HepG2 (cell line): Measurements from ENCODE around the gene CBX2. TPM values are rescaled to one million over a fixed set of nuclear protein-coding genes. Genes with fewer than 3 reads are reported as not detected.

Source experiments
- ASH2L ChIP-seq: fragments of 300-600, 200-600 bp; sonication (generic); IDR thresholded peaks from 2 replicates; pipeline ENCODE4 v1.7.0; 2017; ENCODE audit warnings: low read depth, mild to moderate bottlenecking, moderate library complexity, mixed read lengths, low read length; ENCODE audit not compliant: insufficient read length
- CBX1 ChIP-seq: IDR thresholded peaks from one replicate; pipeline ENCODE4 v1.6.1; 2016; ENCODE audit warnings: antibody characterized with exemption, low read depth
- FOXK2 ChIP-seq: fragments of 450-650 bp; IDR thresholded peaks from 2 replicates; pipeline ENCODE4 v1.6.1; 2016
- FOXP1 ChIP-seq, 2 experiments: fragments of 450-650 bp in 1 of 2; IDR thresholded peaks; 2 replicates each; pipeline ENCODE4 v1.6.1; 2017 to 2018; ENCODE audit warnings: antibody characterized with exemption in 1 of 2
- GATA4 ChIP-seq: sonication (generic); IDR thresholded peaks from 2 replicates; pipeline ENCODE4 v1.6.1; 2016; ENCODE audit warnings: antibody characterized with exemption, low read depth, borderline replicate concordance
- HES4 ChIP-seq: sonication (generic); formaldehyde crosslinking; IDR thresholded peaks from 2 replicates; pipeline ENCODE4 v1.9.0; 2021; ENCODE audit warnings: mild to moderate bottlenecking, missing genetic modification reagents, borderline replicate concordance
- JUND ChIP-seq: sonication (generic); formaldehyde crosslinking; IDR thresholded peaks from 2 replicates; pipeline ENCODE4 v1.8.0; 2022; ENCODE audit warnings: mild to moderate bottlenecking, missing genetic modification reagents
- KAT8 ChIP-seq: IDR thresholded peaks from 2 replicates; pipeline ENCODE4 v1.6.1; 2016; ENCODE audit warnings: missing genetic modification reagents, missing compliant biosample characterization
- KDM5A ChIP-seq: fragments of 200-600 bp; sonication (generic); IDR thresholded peaks from 2 replicates; pipeline ENCODE4 v1.7.0; 2018; ENCODE audit warnings: antibody characterized with exemption, mild to moderate bottlenecking, low read length, borderline replicate concordance
- KLF12 ChIP-seq: sonication (generic); formaldehyde crosslinking; IDR thresholded peaks from 2 replicates; pipeline ENCODE4 v1.4.0; 2020; ENCODE audit warnings: missing genetic modification reagents, borderline replicate concordance
- MLXIP ChIP-seq: sonication (generic); formaldehyde crosslinking; IDR thresholded peaks from 2 replicates; pipeline ENCODE4 v1.9.0; 2021; ENCODE audit warnings: missing genetic modification reagents, borderline replicate concordance
- NONO ChIP-seq, 2 experiments: fragments of 450-650 bp in 1 of 2; sonication (generic) in 1 of 2; formaldehyde crosslinking in 1 of 2; IDR thresholded peaks in 1 of 2; conservative IDR thresholded peaks in 1 of 2; 2 replicates each; pipeline versions ENCODE4 v1.6.1 to v1.8.0; 2017 to 2022; ENCODE audit warnings: mild to moderate bottlenecking in 1 of 2, missing genetic modification reagents in 1 of 2, moderate library complexity in 1 of 2
- NPAS2 ChIP-seq: sonication (generic); formaldehyde crosslinking; IDR thresholded peaks from 2 replicates; pipeline ENCODE4 v1.8.0; 2022; ENCODE audit warnings: mild to moderate bottlenecking, missing genetic modification reagents, borderline replicate concordance
- NR2C2 ChIP-seq: sonication (generic); formaldehyde crosslinking; IDR thresholded peaks from 2 replicates; pipeline ENCODE4 v1.4.0; 2020; ENCODE audit warnings: missing genetic modification reagents, mild to moderate bottlenecking, moderate library complexity, borderline replicate concordance
- SKI ChIP-seq: fragments of 450-650 bp; IDR thresholded peaks from one replicate; pipeline ENCODE4 v1.6.1; 2018; ENCODE audit warnings: mild to moderate bottlenecking; ENCODE audit not compliant: partially characterized antibody
- TEAD3 ChIP-seq: optimal IDR thresholded peaks from 2 replicates; pipeline ENCODE3; 2016; ENCODE audit warnings: borderline replicate concordance
- TMF1 ChIP-seq: sonication (generic); formaldehyde crosslinking; IDR thresholded peaks from 2 replicates; pipeline ENCODE4 v1.8.1; 2022; ENCODE audit warnings: low read depth, missing genetic modification reagents
- ZBTB1 ChIP-seq: sonication (generic); formaldehyde crosslinking; IDR thresholded peaks from 2 replicates; pipeline ENCODE4 v1.4.0; 2020; ENCODE audit warnings: missing genetic modification reagents, borderline replicate concordance
- ZBTB8A ChIP-seq: sonication (generic); formaldehyde crosslinking; IDR thresholded peaks from 2 replicates; pipeline ENCODE4 v1.4.0; 2020; ENCODE audit warnings: mild to moderate bottlenecking, low read depth, missing genetic modification reagents, borderline replicate concordance
- ZKSCAN1 ChIP-seq: fragments of 150-350 bp; IDR thresholded peaks from 2 replicates; pipeline ENCODE4 v1.6.1; 2014; ENCODE audit warnings: low read length
- ZMYM4 ChIP-seq: sonication (generic); formaldehyde crosslinking; IDR thresholded peaks from 2 replicates; pipeline ENCODE4 v1.8.1; 2023; ENCODE audit warnings: mild to moderate bottlenecking, missing genetic modification reagents
- ZNF333 ChIP-seq: sonication (generic); formaldehyde crosslinking; IDR thresholded peaks from 2 replicates; pipeline ENCODE4 v1.4.0; 2020; ENCODE audit warnings: mild to moderate bottlenecking, missing genetic modification reagents, borderline replicate concordance
- ZNF430 ChIP-seq: sonication (generic); formaldehyde crosslinking; IDR thresholded peaks from 2 replicates; pipeline ENCODE4 v1.9.0; 2021; ENCODE audit warnings: mild to moderate bottlenecking, missing genetic modification reagents
- ZNF546 ChIP-seq: sonication (generic); formaldehyde crosslinking; conservative IDR thresholded peaks from 2 replicates; pipeline ENCODE4 v1.8.1; 2023; ENCODE audit warnings: mild to moderate bottlenecking, missing genetic modification reagents
- ZNF740 ChIP-seq: sonication (generic); formaldehyde crosslinking; IDR thresholded peaks from 2 replicates; pipeline ENCODE4 v1.4.0; 2020; ENCODE audit warnings: missing genetic modification reagents
- polyA plus RNA-seq, 8 experiments: library from polyadenylated mRNA; depleted of rRNA in 3 of 8; stranded (reverse) in 7 of 8; unstranded in 1 of 8; fragments of >200 nt; fragmentation: Illumina TruSeq in 4 of 8; extraction: Trizol in 4 of 8; gene quantifications; 2 replicates each; pipeline versions ENCODE4 v1.2.1 to v1.2.3, GENCODE V29; 2011 to 2016; ENCODE audit warnings: low read depth in 4 of 8, missing spikeins in 1 of 8, mixed read lengths in 1 of 8; ENCODE audit not compliant: insufficient read depth in 1 of 8
- total RNA-seq, 5 experiments: library from RNA; depleted of rRNA; stranded (reverse); fragments of >200 nt; fragmentation: Illumina TruSeq; extraction: Trizol; gene quantifications; 2 replicates each; pipeline ENCODE4 v1.2.3, GENCODE V29; 2016; ENCODE audit warnings: low read depth in 1 of 5
- TF ChIP-seq, protein P1 (sequence below): sonication (generic); formaldehyde crosslinking; IDR thresholded peaks from 2 replicates; pipeline ENCODE4 v1.5.1; 2020; ENCODE audit warnings: missing genetic modification reagents, mild to moderate bottlenecking, borderline replicate concordance

Gene CBX2
- total and polyA plus RNA-seq, 2 of the 13 experiments (the other 11 are each of a cell fraction or from before 2014, with no cell fraction given): 14.5 to 31.1 TPM

DNA sequence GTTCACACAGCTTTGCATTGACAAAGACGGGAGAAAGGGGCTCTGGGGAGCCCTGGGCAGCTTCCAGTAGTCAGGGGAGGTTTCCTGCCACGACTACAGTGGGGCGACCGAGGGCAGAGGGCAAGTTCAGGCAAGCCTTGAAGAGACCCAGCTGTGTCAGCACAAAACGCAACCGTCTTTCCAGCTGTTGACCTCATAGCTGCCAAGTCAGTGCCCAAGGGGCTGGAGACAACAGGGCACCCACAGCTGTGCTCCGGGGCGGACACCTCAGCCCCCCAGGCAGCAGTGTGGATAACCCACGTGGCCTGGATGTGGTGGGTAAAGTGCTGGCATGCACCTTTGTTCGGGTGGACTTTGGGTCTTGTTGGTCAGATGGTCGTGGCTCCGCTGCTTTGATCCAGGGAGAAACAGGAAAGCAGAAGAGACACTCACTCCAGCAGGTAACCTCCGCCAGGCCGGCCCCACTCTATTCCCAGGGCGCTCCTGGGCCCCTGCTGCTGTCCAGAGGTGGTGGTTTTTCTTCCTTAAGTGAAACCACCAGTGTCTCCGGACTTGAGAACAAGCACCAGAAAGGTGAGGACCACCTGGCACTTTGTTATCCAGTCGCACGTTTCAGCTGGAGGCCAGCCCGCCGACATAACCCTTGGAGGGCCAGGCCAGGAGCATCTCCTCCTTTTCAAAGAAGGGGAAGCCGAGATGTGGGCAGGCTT is 17.6 kb upstream of the CBX2 start (continued):
- TF ChIP-seq KDM5A (no peak), KAT8 (CRISPR knock-in tag) (peak; percentile 59; the same call in 1 of the 2 replicates), ZNF546 (CRISPR knock-in tag) (peak; percentile 95; the same call in 1 of the 2 replicates), SKI (peak; percentile 58), NPAS2 (CRISPR knock-in tag) (no peak), ZKSCAN1 (no peak), TEAD3 (peak; percentile 97), GATA4 (no peak), ZNF333 (CRISPR knock-in tag) (peak; percentile 97), MLXIP (CRISPR knock-in tag) (0 out of 2 replicates have a peak, but pooled peaks have one; percentile 61), NONO (IDR thresholded peaks at IDR 0.05) (no peak), NONO (CRISPR knock-in tag; conservative IDR thresholded peaks at IDR 0.05) (peak; percentile 82), TMF1 (no peak; the same call in 1 of the 2 replicates), ZNF740 (peak; percentile 52; the same call in 1 of the 2 replicates), FOXK2 (0 out of 2 replicates have a peak, but pooled peaks have one; percentile 13), ASH2L (peak; percentile 91), ZNF430 (CRISPR knock-in tag) (peak; percentile 99), ZMYM4 (CRISPR knock-in tag) (peak; percentile 76), HES4 (CRISPR knock-in tag) (peak; percentile 99), FOXP1 (IDR thresholded peaks at IDR 0.05) (no peak), FOXP1 (CRISPR knock-in tag; IDR thresholded peaks at IDR 0.05) (peak; percentile 57; the same call in 1 of the 2 replicates), KLF12 (0 out of 2 replicates have a peak, but pooled peaks have one; percentile 56), CBX1 (peak; percentile 78), JUND (CRISPR knock-in tag) (peak; percentile 74), ZBTB1 (no peak), ZBTB8A (peak; percentile 85; the same call in 1 of the 2 replicates), NR2C2 (CRISPR knock-in tag) (peak; percentile 70)
- TF ChIP-seq, protein P1, sequence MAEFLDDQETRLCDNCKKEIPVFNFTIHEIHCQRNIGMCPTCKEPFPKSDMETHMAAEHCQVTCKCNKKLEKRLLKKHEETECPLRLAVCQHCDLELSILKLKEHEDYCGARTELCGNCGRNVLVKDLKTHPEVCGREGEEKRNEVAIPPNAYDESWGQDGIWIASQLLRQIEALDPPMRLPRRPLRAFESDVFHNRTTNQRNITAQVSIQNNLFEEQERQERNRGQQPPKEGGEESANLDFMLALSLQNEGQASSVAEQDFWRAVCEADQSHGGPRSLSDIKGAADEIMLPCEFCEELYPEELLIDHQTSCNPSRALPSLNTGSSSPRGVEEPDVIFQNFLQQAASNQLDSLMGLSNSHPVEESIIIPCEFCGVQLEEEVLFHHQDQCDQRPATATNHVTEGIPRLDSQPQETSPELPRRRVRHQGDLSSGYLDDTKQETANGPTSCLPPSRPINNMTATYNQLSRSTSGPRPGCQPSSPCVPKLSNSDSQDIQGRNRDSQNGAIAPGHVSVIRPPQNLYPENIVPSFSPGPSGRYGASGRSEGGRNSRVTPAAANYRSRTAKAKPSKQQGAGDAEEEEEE (CRISPR knock-in tag): peak; percentile 91
